ENCODE measurements around the gene MAPK8IP2. TPM values are rescaled to one million over a fixed set of nuclear protein-coding genes. Genes with fewer than 3 reads are reported as not detected.
"Not testable (repeated sequence)": the region's sequence is repeated elsewhere in the genome, so short reads cannot be mapped to it uniquely, and the experiment has no call there.

The MAPK8IP2 gene
- total RNA-seq, 4 donors from 2014 or later, result 1.3 to 2.9 (median 1.7) TPM

DNA sequence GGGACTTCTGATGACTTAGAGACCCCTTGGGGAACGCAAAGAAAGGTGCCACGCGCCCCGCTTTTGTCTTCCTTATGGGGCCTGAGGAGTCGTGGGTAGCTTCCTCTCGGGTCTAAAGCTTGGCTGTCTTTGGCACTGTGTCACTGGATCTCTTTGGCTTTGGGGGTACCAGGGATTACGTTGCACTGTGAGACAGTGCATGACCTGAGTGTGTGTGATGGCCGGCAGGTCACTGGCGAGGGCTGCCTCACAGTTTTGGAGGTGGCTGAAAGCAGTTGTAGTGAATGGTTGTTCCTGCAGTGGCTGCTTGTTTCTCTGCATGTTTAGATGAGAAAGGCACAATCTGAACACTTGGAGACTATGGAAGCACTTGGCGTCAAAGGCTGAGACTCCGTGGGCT lies 33.2 kb downstream of the MAPK8IP2 start:
- TF ChIP-seq, protein P1, sequence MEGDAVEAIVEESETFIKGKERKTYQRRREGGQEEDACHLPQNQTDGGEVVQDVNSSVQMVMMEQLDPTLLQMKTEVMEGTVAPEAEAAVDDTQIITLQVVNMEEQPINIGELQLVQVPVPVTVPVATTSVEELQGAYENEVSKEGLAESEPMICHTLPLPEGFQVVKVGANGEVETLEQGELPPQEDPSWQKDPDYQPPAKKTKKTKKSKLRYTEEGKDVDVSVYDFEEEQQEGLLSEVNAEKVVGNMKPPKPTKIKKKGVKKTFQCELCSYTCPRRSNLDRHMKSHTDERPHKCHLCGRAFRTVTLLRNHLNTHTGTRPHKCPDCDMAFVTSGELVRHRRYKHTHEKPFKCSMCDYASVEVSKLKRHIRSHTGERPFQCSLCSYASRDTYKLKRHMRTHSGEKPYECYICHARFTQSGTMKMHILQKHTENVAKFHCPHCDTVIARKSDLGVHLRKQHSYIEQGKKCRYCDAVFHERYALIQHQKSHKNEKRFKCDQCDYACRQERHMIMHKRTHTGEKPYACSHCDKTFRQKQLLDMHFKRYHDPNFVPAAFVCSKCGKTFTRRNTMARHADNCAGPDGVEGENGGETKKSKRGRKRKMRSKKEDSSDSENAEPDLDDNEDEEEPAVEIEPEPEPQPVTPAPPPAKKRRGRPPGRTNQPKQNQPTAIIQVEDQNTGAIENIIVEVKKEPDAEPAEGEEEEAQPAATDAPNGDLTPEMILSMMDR (IDR thresholded peaks at IDR 0.05), result no peak
- TF ChIP-seq POLR2A (IDR thresholded peaks at IDR 0.05), result no peak
- DNase-seq, result no peak
- H3K4me3 ChIP-seq, result no peak overlapping the region
- WGBS, 2 donors, result 80 to 87% methylated on average over 7 to 11 of the region's 11 CpGs
- H3K9me3 ChIP-seq, result no peaks in the 10 kb centered on the region
- intact Hi-C loops (cut with DNase I), result no loop called here
- H3K36me3 ChIP-seq, result no peaks in the 10 kb centered on the region
- no peak overlapping the region for H3K27ac ChIP-seq
- H3K27me3 ChIP-seq, result no peaks in the 10 kb centered on the region
- H3K4me1 ChIP-seq, result peaks cover under 1 to 11% (median 1%) of the 10 kb centered on the region in 3 donors

- intact Hi-C loops (cut with DNase I), result no loop called here
- Histone ChIP-seq H3K9me3 (no peaks in the 10 kb centered on the region), H3K4me3 (no peak overlapping the region), H3K27me3 (no peaks in the 10 kb centered on the region), H3K4me1 (no peaks in the 10 kb centered on the region), H3K36me3 (no peaks in the 10 kb centered on the region), H3K27ac (no peak overlapping the region)
- no peak for TF ChIP-seq POLR2A (IDR thresholded peaks at IDR 0.05)
- TF ChIP-seq, protein P1 (IDR thresholded peaks at IDR 0.05), result no peak
- WGBS, 2 donors, result 88 to 92% methylated on average over 8 to 11 of the region's 11 CpGs
- no peak for DNase-seq
Observed at GRCh38 chr22:50635591-50635990, 35.0 kb downstream of the MAPK8IP2 start.

DNA sequence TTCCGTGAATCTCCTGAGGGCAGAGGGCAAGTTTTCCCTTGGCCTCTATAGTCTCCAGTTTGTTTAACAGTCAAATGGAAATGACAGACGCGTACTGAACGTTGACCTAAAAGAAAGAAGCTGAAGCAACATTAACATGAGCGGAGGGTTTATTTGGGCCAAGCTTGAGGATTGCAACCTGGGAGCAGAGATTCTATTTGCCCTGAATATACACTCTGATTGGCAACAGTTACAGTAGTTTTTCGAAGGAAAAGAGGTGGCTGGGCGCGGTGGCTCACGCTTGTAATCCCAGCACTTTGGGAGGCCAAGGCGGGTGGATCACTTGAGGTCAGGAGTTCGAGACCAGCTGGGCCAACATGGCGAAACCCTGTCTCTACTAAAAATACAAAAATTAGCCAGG lies 39.7 kb downstream of the MAPK8IP2 start:
- H3K27ac ChIP-seq; intact Hi-C loops (cut with DNase I); H3K36me3 ChIP-seq; DNase-seq; H3K4me3 ChIP-seq; H3K9me3 ChIP-seq: not testable (repeated sequence)
- 90% methylated on average over 7 to 12 of the region's 12 CpGs for WGBS, 2 donors
- Histone ChIP-seq H3K4me1 (peaks cover 0 to 15% (median 13%) of the 10 kb centered on the region in 3 donors), H3K27me3 (peaks cover 0 to 39% (median 0%) of the 10 kb centered on the region in 4 donors)

GRCh38 chr22:50640857-50641647 lies 40.5 kb downstream of the MAPK8IP2 start:
- intact Hi-C loops (cut with DNase I), result no loop called here
- H3K4me1 ChIP-seq, result peaks cover 0 to 15% (median 13%) of the 10 kb centered on the region in 3 donors
- no peak for DNase-seq
- WGBS, 2 donors, result 83 to 92% methylated on average over 8 to 11 of the region's 15 CpGs
- H3K27ac ChIP-seq, result peak overlapping the region in 2 of 4 donors; percentile 54 to 58
- H3K9me3 ChIP-seq, result no peaks in the 10 kb centered on the region
- TF ChIP-seq, protein P1 (IDR thresholded peaks at IDR 0.05), result no peak
- no peak for TF ChIP-seq POLR2A (IDR thresholded peaks at IDR 0.05)
- H3K27me3 ChIP-seq, result peaks cover 0 to 47% (median 0%) of the 10 kb centered on the region in 4 donors
- H3K36me3 ChIP-seq, result no peaks in the 10 kb centered on the region
- H3K4me3 ChIP-seq, result no peak overlapping the region

GRCh38 chr22:50641696-50642607 lies 41.4 kb downstream of the MAPK8IP2 start:
- Histone ChIP-seq H3K4me3 (no peak overlapping the region), H3K9me3 (no peaks in the 10 kb centered on the region), H3K27ac (peak overlapping the region in 1 of 4 donors; percentile 54), H3K27me3 (peaks cover 0 to 54% (median 0%) of the 10 kb centered on the region in 4 donors), H3K36me3 (no peaks in the 10 kb centered on the region), H3K4me1 (peaks cover 0 to 15% (median 13%) of the 10 kb centered on the region in 3 donors)
- intact Hi-C loops (cut with DNase I), result no loop called here
- 27 to 29% methylated on average over 3 to 9 of the region's 17 CpGs for WGBS, 2 donors
- no peak for TF ChIP-seq POLR2A (IDR thresholded peaks at IDR 0.05)
- TF ChIP-seq, protein P1 (IDR thresholded peaks at IDR 0.05), result peak in 5 of 6 experiments; percentile 12 to 37 (median 18)
- no peak for DNase-seq

GRCh38 chr22:50643021-50643820 lies 42.6 kb downstream of the MAPK8IP2 start:
- Histone ChIP-seq H3K4me1 (peaks cover 0 to 15% (median 13%) of the 10 kb centered on the region in 3 donors), H3K27me3 (peaks cover 0 to 54% (median 0%) of the 10 kb centered on the region in 4 donors)
- H3K36me3 ChIP-seq; intact Hi-C loops (cut with DNase I); H3K9me3 ChIP-seq; H3K27ac ChIP-seq; H3K4me3 ChIP-seq; DNase-seq: not testable (repeated sequence)
- 87 to 91% methylated on average over 11 of the region's 17 CpGs for WGBS, 2 donors

- peaks cover 0 to 54% (median 0%) of the 10 kb centered on the region in 4 donors for H3K27me3 ChIP-seq
- H3K36me3 ChIP-seq; intact Hi-C loops (cut with DNase I); DNase-seq; H3K27ac ChIP-seq; H3K4me3 ChIP-seq: not testable (repeated sequence)
- whole genome bisulfite sequencing, 2 donors, result 74% methylated on average over 3 of the region's 3 CpGs
- H3K4me1 ChIP-seq, result peaks cover 0 to 15% (median 13%) of the 10 kb centered on the region in 3 donors
- peaks cover 0 to 10% (median 7%) of the 10 kb centered on the region in 3 donors for H3K9me3 ChIP-seq
Observed at GRCh38 chr22:50643821-50644101, 43.2 kb downstream of the MAPK8IP2 start.

All from esophagus squamous epithelium (tissue), 5 donors.